Measurements from ENCODE around the gene DAP.

DAP gene

GRCh38 chr5:10679336-10679988 is 81.6 kb downstream of the DAP start:
- DNase-seq (ENCODE audit: extremely low read depth, insufficient read length) = no peak
- TF ChIP-seq, protein P1, sequence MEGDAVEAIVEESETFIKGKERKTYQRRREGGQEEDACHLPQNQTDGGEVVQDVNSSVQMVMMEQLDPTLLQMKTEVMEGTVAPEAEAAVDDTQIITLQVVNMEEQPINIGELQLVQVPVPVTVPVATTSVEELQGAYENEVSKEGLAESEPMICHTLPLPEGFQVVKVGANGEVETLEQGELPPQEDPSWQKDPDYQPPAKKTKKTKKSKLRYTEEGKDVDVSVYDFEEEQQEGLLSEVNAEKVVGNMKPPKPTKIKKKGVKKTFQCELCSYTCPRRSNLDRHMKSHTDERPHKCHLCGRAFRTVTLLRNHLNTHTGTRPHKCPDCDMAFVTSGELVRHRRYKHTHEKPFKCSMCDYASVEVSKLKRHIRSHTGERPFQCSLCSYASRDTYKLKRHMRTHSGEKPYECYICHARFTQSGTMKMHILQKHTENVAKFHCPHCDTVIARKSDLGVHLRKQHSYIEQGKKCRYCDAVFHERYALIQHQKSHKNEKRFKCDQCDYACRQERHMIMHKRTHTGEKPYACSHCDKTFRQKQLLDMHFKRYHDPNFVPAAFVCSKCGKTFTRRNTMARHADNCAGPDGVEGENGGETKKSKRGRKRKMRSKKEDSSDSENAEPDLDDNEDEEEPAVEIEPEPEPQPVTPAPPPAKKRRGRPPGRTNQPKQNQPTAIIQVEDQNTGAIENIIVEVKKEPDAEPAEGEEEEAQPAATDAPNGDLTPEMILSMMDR (IDR thresholded peaks at IDR 0.05; ENCODE audit: insufficient read depth, low read length, poor library complexity, severe bottlenecking) = no peak
- peaks cover 51% of the 10 kb centered on the region for H3K36me3 ChIP-seq (ENCODE audit: control insufficient read depth, insufficient read depth, low read length)
- no peak overlapping the region for H3K4me3 ChIP-seq (replicated peaks; ENCODE audit: low read depth, low read length)
- no peaks in the 10 kb centered on the region for H3K27me3 ChIP-seq (replicated peaks; ENCODE audit: control insufficient read depth, insufficient read depth, low read length)

DNA sequence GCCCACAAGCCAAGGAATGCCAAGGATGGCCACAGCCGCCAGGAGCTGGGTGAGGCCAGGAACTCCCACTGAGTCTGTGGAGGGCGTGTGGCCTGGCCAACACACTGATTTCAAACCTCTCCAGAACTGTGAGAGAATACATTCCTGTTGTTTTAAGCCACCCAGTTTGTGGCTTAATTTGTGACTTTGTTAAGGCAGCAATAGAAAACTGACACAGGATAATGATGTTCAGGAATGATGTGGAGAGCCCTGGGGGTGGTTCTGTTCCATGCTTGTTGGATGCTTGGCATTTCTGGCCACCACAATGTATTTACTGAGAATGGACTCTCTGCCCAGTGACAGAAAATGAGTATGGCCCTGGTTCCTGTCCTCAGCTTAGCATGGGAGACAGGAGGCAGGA is 82.8 kb downstream of the DAP start:
- no peak overlapping the region for H3K4me3 ChIP-seq (replicated peaks; ENCODE audit: low read depth, low read length)
- H3K27me3 ChIP-seq (replicated peaks; ENCODE audit: control insufficient read depth, insufficient read depth, low read length) = no peaks in the 10 kb centered on the region
- peaks cover 47% of the 10 kb centered on the region for H3K36me3 ChIP-seq (ENCODE audit: control insufficient read depth, insufficient read depth, low read length)
- DNase-seq (ENCODE audit: extremely low read depth, insufficient read length) = no peak
- TF ChIP-seq, protein P1 (IDR thresholded peaks at IDR 0.05; ENCODE audit: insufficient read depth, low read length, poor library complexity, severe bottlenecking) = no peak

GRCh38 chr5:10677533-10677932 is 83.5 kb downstream of the DAP start:
- Histone ChIP-seq H3K4me3 (replicated peaks; ENCODE audit: low read depth, low read length) (no peak overlapping the region), H3K27me3 (replicated peaks; ENCODE audit: control insufficient read depth, insufficient read depth, low read length) (no peaks in the 10 kb centered on the region), H3K36me3 (ENCODE audit: control insufficient read depth, insufficient read depth, low read length) (peaks cover 43% of the 10 kb centered on the region)
- TF ChIP-seq, protein P1 (IDR thresholded peaks at IDR 0.05; ENCODE audit: insufficient read depth, low read length, poor library complexity, severe bottlenecking) = no peak
- no peak for DNase-seq (ENCODE audit: extremely low read depth, insufficient read length)

DNA sequence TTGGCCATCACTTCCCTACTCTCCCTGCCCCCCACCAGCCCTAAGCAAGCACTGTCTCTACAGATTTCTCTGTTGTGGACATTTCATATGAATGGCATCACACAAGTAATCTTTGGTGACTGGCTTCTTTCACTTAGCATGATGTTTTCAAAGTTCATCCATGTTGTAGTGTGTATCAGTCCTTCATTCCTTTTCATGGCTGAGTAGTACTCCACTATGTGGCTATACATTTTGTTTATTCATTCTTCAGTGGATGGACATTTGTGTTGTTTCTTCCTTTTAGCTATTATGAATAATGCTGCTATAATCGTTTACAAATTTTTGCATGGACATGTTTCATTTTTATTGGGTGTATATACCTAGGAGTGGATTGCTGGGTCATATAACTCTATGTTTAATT is 84.1 kb downstream of the DAP start:
- Histone ChIP-seq H3K27me3 (replicated peaks; ENCODE audit: control insufficient read depth, insufficient read depth, low read length) (no peaks in the 10 kb centered on the region), H3K36me3 (ENCODE audit: control insufficient read depth, insufficient read depth, low read length) (peaks cover 37% of the 10 kb centered on the region), H3K4me3 (replicated peaks; ENCODE audit: low read depth, low read length) (no peak overlapping the region)
- TF ChIP-seq, protein P1 (IDR thresholded peaks at IDR 0.05; ENCODE audit: insufficient read depth, low read length, poor library complexity, severe bottlenecking) = no peak
- no peak for DNase-seq (ENCODE audit: extremely low read depth, insufficient read length)

DNA sequence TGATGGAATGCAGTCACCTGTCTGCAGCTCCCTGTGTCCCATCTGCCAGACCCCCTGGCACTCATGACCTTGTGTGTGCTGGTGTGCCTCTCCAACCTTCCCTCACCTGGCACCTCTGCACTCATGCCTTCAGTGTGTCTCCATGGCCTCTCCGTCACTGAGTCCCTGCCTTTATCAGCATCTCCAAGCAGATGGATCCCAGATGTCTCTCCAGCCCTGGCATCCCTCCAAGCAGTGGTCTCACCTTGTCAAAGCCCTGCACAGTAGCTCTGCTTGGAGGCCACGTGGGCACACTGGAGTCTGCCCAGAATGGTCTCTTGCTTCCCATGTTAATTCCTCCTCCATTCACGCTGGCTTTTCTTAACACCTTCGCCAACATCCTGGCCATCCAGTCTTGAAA is 84.8 kb downstream of the DAP start:
- Histone ChIP-seq H3K36me3 (ENCODE audit: control insufficient read depth, insufficient read depth, low read length) (peaks cover 31% of the 10 kb centered on the region), H3K27me3 (replicated peaks; ENCODE audit: control insufficient read depth, insufficient read depth, low read length) (no peaks in the 10 kb centered on the region), H3K4me3 (replicated peaks; ENCODE audit: low read depth, low read length) (no peak overlapping the region)
- DNase-seq (ENCODE audit: extremely low read depth, insufficient read length) = no peak
- TF ChIP-seq, protein P1 (IDR thresholded peaks at IDR 0.05; ENCODE audit: insufficient read depth, low read length, poor library complexity, severe bottlenecking) = no peak
